Panc1 (cell line): Measurements from ENCODE around the gene P2RY6.

ENCODE experiments used
- POLR2AphosphoS5 ChIP-seq: IDR thresholded peaks from 2 replicates; pipeline ENCODE4 v1.6.1; 2012; ENCODE audit warnings: mild to moderate bottlenecking, low read depth, low read length, moderate library complexity
- TCF7L2 ChIP-seq: IDR thresholded peaks from 2 replicates; pipeline ENCODE4 v1.6.1; 2011; ENCODE audit warnings: mild to moderate bottlenecking, low read depth, low read length, inconsistent platforms
- TF ChIP-seq, protein P1 (sequence below): fragments of 450-650 bp; IDR thresholded peaks from 2 replicates; pipeline ENCODE4 v1.5.1; 2017; ENCODE audit warnings: mild to moderate bottlenecking

DNA sequence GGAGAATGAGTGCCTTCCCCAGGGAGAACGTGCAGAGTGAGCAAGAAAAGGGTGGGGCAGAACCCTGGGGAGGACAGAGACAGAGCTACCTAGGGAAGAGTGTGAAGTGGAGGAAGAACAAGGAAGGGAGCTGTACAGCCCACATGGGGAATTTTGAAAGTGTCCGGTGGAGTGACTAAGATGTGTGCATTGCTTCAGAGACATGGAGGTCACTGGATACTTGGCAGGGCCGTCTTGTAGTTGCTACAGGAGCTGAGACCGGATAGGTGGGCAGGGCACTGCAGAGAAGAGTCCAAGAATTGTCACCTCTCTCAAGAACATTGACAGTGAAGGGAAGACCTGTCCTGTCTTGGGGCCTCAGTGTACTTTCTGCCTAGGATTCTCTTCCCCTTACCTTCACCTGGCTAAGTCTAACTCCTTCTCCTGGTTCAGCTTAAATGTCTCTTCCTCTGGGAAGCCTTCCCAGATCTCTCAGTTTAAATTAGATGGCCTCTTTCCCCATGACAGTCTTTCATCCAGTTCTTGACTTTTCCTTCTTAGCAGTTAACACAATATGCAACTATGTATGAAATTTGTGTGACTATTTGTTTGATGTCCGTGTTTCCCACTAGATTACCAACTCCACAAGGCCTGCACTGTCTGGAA is 9.2 kb upstream of the P2RY6 start:
- TF ChIP-seq, protein P1, sequence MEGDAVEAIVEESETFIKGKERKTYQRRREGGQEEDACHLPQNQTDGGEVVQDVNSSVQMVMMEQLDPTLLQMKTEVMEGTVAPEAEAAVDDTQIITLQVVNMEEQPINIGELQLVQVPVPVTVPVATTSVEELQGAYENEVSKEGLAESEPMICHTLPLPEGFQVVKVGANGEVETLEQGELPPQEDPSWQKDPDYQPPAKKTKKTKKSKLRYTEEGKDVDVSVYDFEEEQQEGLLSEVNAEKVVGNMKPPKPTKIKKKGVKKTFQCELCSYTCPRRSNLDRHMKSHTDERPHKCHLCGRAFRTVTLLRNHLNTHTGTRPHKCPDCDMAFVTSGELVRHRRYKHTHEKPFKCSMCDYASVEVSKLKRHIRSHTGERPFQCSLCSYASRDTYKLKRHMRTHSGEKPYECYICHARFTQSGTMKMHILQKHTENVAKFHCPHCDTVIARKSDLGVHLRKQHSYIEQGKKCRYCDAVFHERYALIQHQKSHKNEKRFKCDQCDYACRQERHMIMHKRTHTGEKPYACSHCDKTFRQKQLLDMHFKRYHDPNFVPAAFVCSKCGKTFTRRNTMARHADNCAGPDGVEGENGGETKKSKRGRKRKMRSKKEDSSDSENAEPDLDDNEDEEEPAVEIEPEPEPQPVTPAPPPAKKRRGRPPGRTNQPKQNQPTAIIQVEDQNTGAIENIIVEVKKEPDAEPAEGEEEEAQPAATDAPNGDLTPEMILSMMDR = no peak
- TF ChIP-seq TCF7L2 = no peak
- no peak for TF ChIP-seq POLR2AphosphoS5
